ENCODE data around the gene FOXL2NB. TPM values are rescaled to one million over a fixed set of nuclear protein-coding genes. Genes with fewer than 3 reads are reported as not detected.

FOXL2NB gene
- total RNA-seq (2014; rRNA removed; shearing (Covaris generic)), result not detected in 2 replicates
- not detected in 2 replicates for total RNA-seq (2022)
- Bru-seq, nascent RNA, result not detected
- percentile 12 among the genes with signal in this experiment for BruChase-seq, experiment 1, labeled RNA remaining after a 6-hour chase
- percentile 12 among the genes with signal in this experiment for BruChase-seq, experiment 2, labeled RNA remaining after a 2-hour chase
- long read RNA-seq, result 0 reads

- no peaks in the 10 kb centered on the region for H3K9me3 ChIP-seq (ENCODE audit: low read length)
- ChIA-PET POLR2A (no interaction called here), CTCF (ENCODE audit: unreplicated experiment) (no interaction called here)
- no peak for TF ChIP-seq EZH2phosphoT487 (IDR thresholded peaks at IDR 0.05; ENCODE audit: borderline replicate concordance, low read depth, low read length)
- no peak for TF ChIP-seq CTCF (conservative IDR thresholded peaks at IDR 0.05; ENCODE audit: low read length)
- H4K20me1 ChIP-seq (ENCODE audit: insufficient read depth, low read length), result no peaks in the 10 kb centered on the region
- H3K4me2 ChIP-seq (ENCODE audit: low read length), result no peak within 1 kb of the TSS
- intact Hi-C loops (cut with micrococcal nuclease; ENCODE audit: unreplicated experiment), result no loop called here
- BruUV-seq (replicated peaks), result no TSS peak
- H3K4me1 ChIP-seq (ENCODE audit: insufficient read depth, low read length, poor library complexity, severe bottlenecking), result no peaks in the 10 kb centered on the region
- H3K79me2 ChIP-seq (ENCODE audit: insufficient read depth, low read depth, low read length), result no peaks in the 10 kb centered on the region
- H3K27ac ChIP-seq (ENCODE audit: low read depth, low read length, poor library complexity, severe bottlenecking), result no peak within 1 kb of the TSS
- no peaks in the 10 kb centered on the region for H3K36me3 ChIP-seq (ENCODE audit: insufficient read depth, low read length)
- H3K9me2 ChIP-seq (ENCODE audit: insufficient read depth, low read length), result no peaks in the 10 kb centered on the region
- no peak within 1 kb of the TSS for H3K4me3 ChIP-seq (ENCODE audit: low read depth, low read length, poor library complexity, severe bottlenecking)
- DNase-seq (ENCODE audit: low spot score), result no peak
- H2AFZ ChIP-seq (ENCODE audit: low read length), result no peak within 1 kb of the TSS
Measured at GRCh38 chr3:138946663-138947494, at the start of gene FOXL2NB, which contains the start of gene FOXL2. FOXL2NB (plus strand) TSS chr3:138947217; CDS start chr3:138947365, 148 bp downstream. FOXL2 (minus strand) TSS chr3:138947137; CDS start chr3:138946722, 415 bp downstream.

GRCh38 chr3:138898301-138898700 lies 48.7 kb upstream of the FOXL2NB start:
- no peak for TF ChIP-seq CTCF (conservative IDR thresholded peaks at IDR 0.05; ENCODE audit: low read length)
- TF ChIP-seq EZH2phosphoT487 (IDR thresholded peaks at IDR 0.05; ENCODE audit: borderline replicate concordance, low read depth, low read length), result no peak
- DNase-seq (ENCODE audit: low spot score), result no peak
- Histone ChIP-seq H3K9me3 (ENCODE audit: low read length) (no peaks in the 10 kb centered on the region), H4K20me1 (ENCODE audit: insufficient read depth, low read length) (no peaks in the 10 kb centered on the region), H3K9me2 (ENCODE audit: insufficient read depth, low read length) (no peaks in the 10 kb centered on the region), H3K27ac (ENCODE audit: low read depth, low read length, poor library complexity, severe bottlenecking) (no peak overlapping the region), H3K4me2 (ENCODE audit: low read length) (no peak overlapping the region), H3K79me2 (ENCODE audit: insufficient read depth, low read depth, low read length) (no peaks in the 10 kb centered on the region), H3K4me3 (ENCODE audit: low read depth, low read length, poor library complexity, severe bottlenecking) (no peak overlapping the region), H3K36me3 (ENCODE audit: insufficient read depth, low read length) (no peaks in the 10 kb centered on the region), H3K4me1 (ENCODE audit: insufficient read depth, low read length, poor library complexity, severe bottlenecking) (no peaks in the 10 kb centered on the region), H2AFZ (ENCODE audit: low read length) (no peak overlapping the region)
- intact Hi-C loops (cut with micrococcal nuclease; ENCODE audit: unreplicated experiment), result no loop called here
- ChIA-PET POLR2A (interaction anchor here (0.6 to 1.5 kb wide), 3 partner anchors 44 to 1838 kb away, joined by 3 to 4 read pairs (median 4); no protein-coding TSS in a partner anchor), CTCF (ENCODE audit: unreplicated experiment) (interaction anchor here (0.6 kb wide), 1 partner anchor 238 kb away, joined by 4 read pairs; no protein-coding TSS in a partner anchor)
- no TSS peak for BruUV-seq (replicated peaks)

All from OCI-LY7 (cell line).